HG02642 (cell line): ENCODE results near the gene SGSM2.

ENCODE experiments used
- ATAC-seq: cut with Tn5 transposase; IDR thresholded peaks from one replicate; pipeline ENCODE4 v1.9.1; 2021; ENCODE audit warnings: mild to moderate bottlenecking; ENCODE audit not compliant: unreplicated experiment, poor library complexity

The SGSM2 gene

GRCh38 chr17:2364763-2365116, 27.4 kb downstream of the SGSM2 start:
- no peak for ATAC-seq

- no peak for ATAC-seq
These were observed 27.8 kb downstream of the SGSM2 start for GRCh38 chr17:2365132-2365531.

- ATAC-seq = no peak
These were observed 29.6 kb downstream of the SGSM2 start for GRCh38 chr17:2366747-2367494.

- no peak for ATAC-seq
These were observed 31.1 kb downstream of the SGSM2 start for GRCh38 chr17:2368359-2368758.

- ATAC-seq = no peak
These were observed 31.7 kb downstream of the SGSM2 start for GRCh38 chr17:2369039-2369438.

GRCh38 chr17:2369551-2370210, 32.4 kb downstream of the SGSM2 start:
- no peak for ATAC-seq

GRCh38 chr17:2370211-2370589, 32.9 kb downstream of the SGSM2 start:
- ATAC-seq = no peak

GRCh38 chr17:2371183-2372130, 34.2 kb downstream of the SGSM2 start:
- ATAC-seq = no peak

- no peak for ATAC-seq
These were observed 34.9 kb downstream of the SGSM2 start for GRCh38 chr17:2372180-2372579.

GRCh38 chr17:2372681-2373080, 35.4 kb downstream of the SGSM2 start:
- ATAC-seq = no peak

GRCh38 chr17:2373179-2373578, 35.9 kb downstream of the SGSM2 start:
- ATAC-seq = no peak

GRCh38 chr17:2374549-2375285, 37.4 kb downstream of the SGSM2 start:
- no peak for ATAC-seq

- ATAC-seq = no peak
These were observed 38.1 kb downstream of the SGSM2 start for GRCh38 chr17:2375406-2375805.

GRCh38 chr17:2376107-2376506, 38.8 kb downstream of the SGSM2 start:
- no peak for ATAC-seq

GRCh38 chr17:2377659-2378058, 40.4 kb downstream of the SGSM2 start:
- ATAC-seq = no peak

GRCh38 chr17:2378905-2379304, 41.6 kb downstream of the SGSM2 start:
- no peak for ATAC-seq

GRCh38 chr17:2379489-2380225, 42.4 kb downstream of the SGSM2 start:
- no peak for ATAC-seq

GRCh38 chr17:2380226-2380922, 43.1 kb downstream of the SGSM2 start:
- no peak for ATAC-seq
